GM10266 (cell line): ENCODE results near the gene VARS2.

ENCODE experiments used
- DNase-seq: peaks from one replicate; pipeline ENCODE4 v3.0.0; 2012; ENCODE audit errors: extremely low spot score
- TF ChIP-seq, protein P1 (sequence below): IDR thresholded peaks from 2 replicates; pipeline ENCODE4 v1.5.1; 2012; ENCODE audit warnings: mild to moderate bottlenecking, low read depth; ENCODE audit not compliant: control insufficient read depth, insufficient read depth; ENCODE audit errors: missing control alignments

The VARS2 gene

DNA sequence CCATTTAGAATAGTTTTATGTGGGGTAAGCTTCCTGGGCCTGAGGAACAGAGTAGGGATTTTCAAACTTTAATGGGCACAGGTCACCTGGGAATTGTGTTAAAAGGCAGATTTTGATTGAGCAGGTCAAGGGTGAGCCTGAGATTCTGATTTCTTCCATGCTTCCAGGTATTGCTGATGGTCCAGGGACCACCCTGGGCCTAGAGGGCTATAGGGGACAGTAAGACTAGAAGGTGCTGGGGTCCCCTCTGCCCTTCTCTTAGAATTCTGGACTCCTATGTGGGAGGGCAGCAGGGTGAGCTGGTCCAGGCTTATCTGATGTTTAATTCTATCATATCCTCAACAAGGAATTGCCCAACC is 27.2 kb upstream of the VARS2 start:
- peak; percentile 9 for DNase-seq
- TF ChIP-seq, protein P1, sequence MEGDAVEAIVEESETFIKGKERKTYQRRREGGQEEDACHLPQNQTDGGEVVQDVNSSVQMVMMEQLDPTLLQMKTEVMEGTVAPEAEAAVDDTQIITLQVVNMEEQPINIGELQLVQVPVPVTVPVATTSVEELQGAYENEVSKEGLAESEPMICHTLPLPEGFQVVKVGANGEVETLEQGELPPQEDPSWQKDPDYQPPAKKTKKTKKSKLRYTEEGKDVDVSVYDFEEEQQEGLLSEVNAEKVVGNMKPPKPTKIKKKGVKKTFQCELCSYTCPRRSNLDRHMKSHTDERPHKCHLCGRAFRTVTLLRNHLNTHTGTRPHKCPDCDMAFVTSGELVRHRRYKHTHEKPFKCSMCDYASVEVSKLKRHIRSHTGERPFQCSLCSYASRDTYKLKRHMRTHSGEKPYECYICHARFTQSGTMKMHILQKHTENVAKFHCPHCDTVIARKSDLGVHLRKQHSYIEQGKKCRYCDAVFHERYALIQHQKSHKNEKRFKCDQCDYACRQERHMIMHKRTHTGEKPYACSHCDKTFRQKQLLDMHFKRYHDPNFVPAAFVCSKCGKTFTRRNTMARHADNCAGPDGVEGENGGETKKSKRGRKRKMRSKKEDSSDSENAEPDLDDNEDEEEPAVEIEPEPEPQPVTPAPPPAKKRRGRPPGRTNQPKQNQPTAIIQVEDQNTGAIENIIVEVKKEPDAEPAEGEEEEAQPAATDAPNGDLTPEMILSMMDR: no peak

GRCh38 chr6:30887901-30888815 is 25.9 kb upstream of the VARS2 start:
- TF ChIP-seq, protein P1: no peak
- peak; percentile 2 for DNase-seq

DNA sequence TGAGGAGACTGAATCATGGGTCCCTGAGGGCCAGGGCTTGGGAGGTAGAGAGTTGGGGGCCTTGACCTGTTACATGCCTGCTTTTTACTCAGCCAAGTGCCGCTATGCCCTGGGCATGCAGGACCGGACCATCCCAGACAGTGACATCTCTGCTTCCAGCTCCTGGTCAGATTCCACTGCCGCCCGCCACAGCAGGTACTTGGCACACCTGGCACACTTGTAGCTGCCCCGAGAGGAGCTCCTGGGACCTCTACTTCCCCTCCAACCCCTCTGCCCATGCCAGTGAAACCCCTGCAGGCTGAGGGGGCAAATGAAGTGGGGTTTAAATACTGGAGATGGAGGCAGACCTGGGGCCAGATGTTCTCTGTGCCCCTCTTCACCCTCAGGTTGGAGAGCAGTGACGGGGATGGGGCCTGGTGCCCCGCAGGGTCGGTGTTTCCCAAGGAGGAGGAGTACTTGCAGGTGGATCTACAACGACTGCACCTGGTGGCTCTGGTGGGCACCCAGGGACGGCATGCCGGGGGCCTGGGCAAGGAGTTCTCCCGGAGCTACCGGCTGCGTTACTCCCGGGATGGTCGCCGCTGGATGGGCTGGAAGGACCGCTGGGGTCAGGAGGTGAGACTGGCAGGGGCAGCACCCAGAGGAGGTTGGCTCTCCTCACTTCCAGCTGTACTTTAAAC is 25.1 kb upstream of the VARS2 start:
- DNase-seq: peak; percentile 4
- TF ChIP-seq, protein P1: no peak

DNA sequence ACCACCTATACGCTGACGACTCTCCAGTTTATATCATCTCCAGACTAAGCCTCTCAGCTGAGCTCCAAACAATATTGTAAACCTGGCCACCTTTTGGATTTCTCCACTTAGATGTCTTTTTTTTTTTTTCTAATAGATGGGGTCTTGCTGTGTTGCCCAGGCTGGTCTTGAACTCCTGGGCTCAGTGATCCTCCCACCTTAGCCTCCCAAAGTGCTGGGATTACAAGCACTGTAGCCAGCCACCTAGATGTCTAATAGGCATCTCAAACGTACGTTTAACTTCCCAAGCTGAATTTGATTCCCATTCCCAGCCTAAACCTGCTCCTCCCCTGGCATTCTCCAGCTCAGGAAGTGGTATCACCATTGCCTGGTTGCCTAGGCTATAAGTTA is 24.5 kb upstream of the VARS2 start:
- TF ChIP-seq, protein P1: no peak
- DNase-seq: no peak

DNA sequence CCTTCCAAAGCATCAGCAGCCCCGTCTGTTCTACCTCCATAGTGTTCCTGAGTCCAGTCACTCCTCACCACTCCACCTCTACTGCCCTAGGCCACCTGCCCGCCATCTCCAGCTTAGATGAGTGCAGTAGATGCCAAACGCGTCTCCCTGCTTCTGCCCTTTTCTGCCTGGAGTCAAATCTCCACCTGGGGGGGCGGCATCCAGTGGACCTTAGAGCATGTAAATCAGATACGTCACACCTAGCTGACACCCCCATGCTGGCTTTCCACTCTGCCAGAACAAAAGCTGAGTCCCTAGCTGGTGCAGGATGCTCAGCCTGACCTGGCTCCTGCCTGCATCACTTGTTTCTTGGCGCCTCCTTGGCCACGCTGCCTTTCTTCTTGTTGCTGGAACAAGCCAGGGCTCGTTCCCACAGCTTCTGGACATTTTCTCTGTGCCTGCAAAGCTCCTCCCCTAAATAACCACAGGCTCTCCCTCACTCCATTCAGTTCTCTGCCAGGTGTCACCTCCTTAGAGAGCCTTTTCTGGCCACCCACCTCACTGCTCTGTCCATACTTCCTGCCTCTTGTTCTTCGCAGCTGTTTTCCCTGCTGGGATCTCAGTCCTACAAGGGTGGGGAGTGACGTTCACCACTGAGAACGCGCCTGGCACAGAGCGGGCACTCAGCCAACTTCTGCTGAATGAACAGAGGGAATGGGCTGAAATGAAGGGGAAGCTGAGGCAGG is 24.0 kb upstream of the VARS2 start:
- TF ChIP-seq, protein P1: no peak
- peak; percentile 27 for DNase-seq

GRCh38 chr6:30890646-30891449 is 23.2 kb upstream of the VARS2 start:
- DNase-seq: peak; percentile 17
- TF ChIP-seq, protein P1: no peak
